ENCODE results near the gene ZNF366. TPM values are rescaled to one million over a fixed set of nuclear protein-coding genes. Genes with fewer than 3 reads are reported as not detected.

ZNF366 gene
- total RNA-seq, 1 donor from 2014 or later: 8.1 TPM

- DNase-seq: no peak
- intact Hi-C loops (cut with micrococcal nuclease): no loop called here
- H3K4me1 ChIP-seq: peaks cover 72% of the 10 kb centered on the region
- H3K4me3 ChIP-seq: no peak overlapping the region
- TF ChIP-seq CTCF (IDR thresholded peaks at IDR 0.05; ENCODE audit: borderline replicate concordance): no peak
- peak overlapping the region; percentile 75 for H3K27ac ChIP-seq (replicated peaks)
- no peaks in the 10 kb centered on the region for H3K36me3 ChIP-seq
- no peaks in the 10 kb centered on the region for H3K9me3 ChIP-seq (replicated peaks)
- H3K27me3 ChIP-seq (ENCODE audit: low read depth): no peaks in the 10 kb centered on the region
Observed at GRCh38 chr5:72465601-72466563, 41.3 kb downstream of the ZNF366 start.

- H3K36me3 ChIP-seq: peaks cover under 1% of the 10 kb centered on the region
- DNase-seq: no peak
- no peaks in the 10 kb centered on the region for H3K27me3 ChIP-seq (ENCODE audit: low read depth)
- no peak overlapping the region for H3K4me3 ChIP-seq
- intact Hi-C loops (cut with micrococcal nuclease): no loop called here
- peaks cover 72% of the 10 kb centered on the region for H3K4me1 ChIP-seq
- peak overlapping the region; percentile 75 for H3K27ac ChIP-seq (replicated peaks)
- H3K9me3 ChIP-seq (replicated peaks): no peaks in the 10 kb centered on the region
- TF ChIP-seq CTCF (IDR thresholded peaks at IDR 0.05; ENCODE audit: borderline replicate concordance): no peak
Observed at GRCh38 chr5:72465066-72465465, 42.1 kb downstream of the ZNF366 start.

GRCh38 chr5:72464071-72464470, 43.1 kb downstream of the ZNF366 start:
- H3K27me3 ChIP-seq (ENCODE audit: low read depth): no peaks in the 10 kb centered on the region
- TF ChIP-seq CTCF (IDR thresholded peaks at IDR 0.05; ENCODE audit: borderline replicate concordance): no peak
- peaks cover 78% of the 10 kb centered on the region for H3K4me1 ChIP-seq
- H3K36me3 ChIP-seq: peaks cover 4% of the 10 kb centered on the region
- H3K9me3 ChIP-seq (replicated peaks): no peaks in the 10 kb centered on the region
- DNase-seq: no peak
- intact Hi-C loops (cut with micrococcal nuclease): no loop called here
- H3K4me3 ChIP-seq: no peak overlapping the region
- peak overlapping the region; percentile 75 for H3K27ac ChIP-seq (replicated peaks)

GRCh38 chr5:72463449-72464052, 43.7 kb downstream of the ZNF366 start:
- peaks cover 4% of the 10 kb centered on the region for H3K36me3 ChIP-seq
- intact Hi-C loops (cut with micrococcal nuclease): no loop called here
- H3K4me1 ChIP-seq: peaks cover 78% of the 10 kb centered on the region
- DNase-seq: no peak
- no peaks in the 10 kb centered on the region for H3K27me3 ChIP-seq (ENCODE audit: low read depth)
- TF ChIP-seq CTCF (IDR thresholded peaks at IDR 0.05; ENCODE audit: borderline replicate concordance): peak; percentile 21
- H3K4me3 ChIP-seq: no peak overlapping the region
- H3K27ac ChIP-seq (replicated peaks): peak overlapping the region; percentile 75
- no peaks in the 10 kb centered on the region for H3K9me3 ChIP-seq (replicated peaks)

- TF ChIP-seq CTCF (IDR thresholded peaks at IDR 0.05; ENCODE audit: borderline replicate concordance): no peak
- DNase-seq: no peak
- Histone ChIP-seq H3K27ac (replicated peaks) (no peak overlapping the region), H3K36me3 (peaks cover 4% of the 10 kb centered on the region), H3K4me3 (no peak overlapping the region), H3K27me3 (ENCODE audit: low read depth) (no peaks in the 10 kb centered on the region), H3K9me3 (replicated peaks) (no peaks in the 10 kb centered on the region), H3K4me1 (peaks cover 76% of the 10 kb centered on the region)
- intact Hi-C loops (cut with micrococcal nuclease): no loop called here
Observed at GRCh38 chr5:72460413-72460812, 46.8 kb downstream of the ZNF366 start.

Measured in left ventricle myocardium inferior (tissue), 1 donor.